Measurements from ENCODE around the gene MDN1. TPM values are rescaled to one million over a fixed set of nuclear protein-coding genes. Genes with fewer than 3 reads are reported as not detected.

Gene MDN1
- total and polyA plus RNA-seq, 2 of the 13 experiments (the other 11 are each of a cell fraction or from before 2014, with no cell fraction given) = 18.8 to 52.9 TPM

DNA sequence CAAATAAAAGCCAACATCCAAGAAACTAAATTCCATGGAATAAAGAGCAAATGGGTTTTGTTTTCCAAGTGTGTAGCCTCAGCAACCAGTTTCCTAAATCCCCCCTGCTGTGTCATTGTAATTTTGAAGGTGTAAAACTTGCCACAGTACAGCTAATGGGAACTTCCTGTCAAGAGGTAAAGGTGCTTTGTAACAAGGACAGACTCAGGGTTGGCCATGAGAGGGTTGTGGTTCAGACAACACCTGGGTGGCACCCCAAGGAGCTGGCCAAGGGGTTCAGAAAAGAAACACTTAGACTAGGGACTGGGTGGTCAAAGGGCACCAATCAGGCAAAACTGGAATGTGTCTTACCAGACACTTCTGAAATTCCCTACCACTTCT is 128.7 kb downstream of the MDN1 start:
- no peaks in the 10 kb centered on the region for H3K79me2 ChIP-seq (ENCODE audit: insufficient read depth, low read length)

DNA sequence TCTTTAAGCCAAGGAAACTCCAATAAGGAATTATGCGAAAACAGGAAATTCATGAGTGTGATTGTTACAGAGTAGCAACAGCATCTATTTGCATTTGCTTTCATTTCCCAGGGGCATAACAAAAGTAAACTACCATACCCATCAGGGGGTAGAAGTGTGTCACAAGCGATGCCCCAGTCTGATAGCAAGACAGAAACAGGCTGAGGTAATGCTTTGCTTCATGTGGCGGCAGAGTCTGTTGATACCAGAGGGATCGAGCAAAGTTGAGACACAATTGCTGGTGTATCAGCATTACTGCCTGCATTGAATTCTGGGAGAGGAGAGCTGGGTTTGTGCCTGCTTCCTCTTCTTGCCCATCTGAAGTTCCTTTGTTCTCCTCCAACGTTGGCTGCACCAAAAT is 129.9 kb downstream of the MDN1 start:
- DNase-seq (ENCODE audit: low spot score) (no peak), FAIRE-seq (no peak), ATAC-seq (no peak)
- Histone ChIP-seq H3K9ac (ENCODE audit: insufficient read depth, low read depth, low read length) (no peak overlapping the region), H3K4me1 (ENCODE audit: insufficient read depth, low read length) (no peaks in the 10 kb centered on the region), H4K20me1 (ENCODE audit: insufficient read depth, low read length) (no peaks in the 10 kb centered on the region), H3K4me3 (replicated peaks in 1 of 3; ENCODE audit: insufficient read depth in 1 of 3, low read depth in 2 of 3, low read length in 3 of 3) (no peak overlapping the region), H3K36me3 (replicated peaks in 1 of 2; ENCODE audit: control insufficient read depth in 1 of 2, insufficient read depth in 2 of 2, low read length in 2 of 2) (peaks cover 43 to 93% of the 10 kb centered on the region in 2 experiments), H2AFZ (ENCODE audit: low read length) (no peak overlapping the region), H3K27ac (ENCODE audit: extremely low read length, insufficient read depth, low read length) (no peak overlapping the region), H3K9me3 (ENCODE audit: low read length) (no peaks in the 10 kb centered on the region), H3K4me2 (ENCODE audit: low read depth, low read length) (no peak overlapping the region), H3K27me3 (ENCODE audit: control insufficient read depth in 1 of 2, insufficient read depth in 2 of 2, low read length in 2 of 2) (no peaks in the 10 kb centered on the region), H3K79me2 (ENCODE audit: insufficient read depth, low read length) (no peaks in the 10 kb centered on the region)
- CTCF ChIA-PET (ENCODE audit: low intra/inter-chr PET ratio, low total read pairs) = no interaction called here
- intact Hi-C loops (cut with micrococcal nuclease; ENCODE audit: unreplicated experiment) = no loop called here
- BruUV-seq (replicated peaks) = no TSS peak
- in situ Hi-C loops (cut with HindIII; ENCODE audit: extremely low pct_ligation_motif_present, low pct_unique_long_range_greater_than_20kb) = no loop called here
- WGBS (ENCODE audit: low lambda C conversion rate) = 95% methylated on average over 5 of the region's 5 CpGs
- POLR2A ChIA-PET = no interaction called here
- TF ChIP-seq, protein P1, sequence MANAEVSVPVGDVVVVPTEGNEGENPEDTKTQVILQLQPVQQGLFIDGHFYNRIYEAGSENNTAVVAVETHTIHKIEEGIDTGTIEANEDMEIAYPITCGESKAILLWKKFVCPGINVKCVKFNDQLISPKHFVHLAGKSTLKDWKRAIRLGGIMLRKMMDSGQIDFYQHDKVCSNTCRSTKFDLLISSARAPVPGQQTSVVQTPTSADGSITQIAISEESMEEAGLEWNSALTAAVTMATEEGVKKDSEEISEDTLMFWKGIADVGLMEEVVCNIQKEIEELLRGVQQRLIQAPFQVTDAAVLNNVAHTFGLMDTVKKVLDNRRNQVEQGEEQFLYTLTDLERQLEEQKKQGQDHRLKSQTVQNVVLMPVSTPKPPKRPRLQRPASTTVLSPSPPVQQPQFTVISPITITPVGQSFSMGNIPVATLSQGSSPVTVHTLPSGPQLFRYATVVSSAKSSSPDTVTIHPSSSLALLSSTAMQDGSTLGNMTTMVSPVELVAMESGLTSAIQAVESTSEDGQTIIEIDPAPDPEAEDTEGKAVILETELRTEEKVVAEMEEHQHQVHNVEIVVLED (CRISPR knock-in tag; IDR thresholded peaks at IDR 0.05; ENCODE audit: borderline replicate concordance) = no peak

More for the DNA sequence above, 128.7 kb downstream of the MDN1 start:
- TF ChIP-seq ZNF607 (CRISPR knock-in tag; IDR thresholded peaks at IDR 0.05; ENCODE audit: borderline replicate concordance) = no peak
- TF ChIP-seq, protein P2, sequence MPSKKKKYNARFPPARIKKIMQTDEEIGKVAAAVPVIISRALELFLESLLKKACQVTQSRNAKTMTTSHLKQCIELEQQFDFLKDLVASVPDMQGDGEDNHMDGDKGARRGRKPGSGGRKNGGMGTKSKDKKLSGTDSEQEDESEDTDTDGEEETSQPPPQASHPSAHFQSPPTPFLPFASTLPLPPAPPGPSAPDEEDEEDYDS (CRISPR knock-in tag; IDR thresholded peaks at IDR 0.05) = no peak
- peaks cover 44 to 91% of the 10 kb centered on the region in 2 experiments for H3K36me3 ChIP-seq (replicated peaks in 1 of 2; ENCODE audit: control insufficient read depth in 1 of 2, insufficient read depth in 2 of 2, low read length in 2 of 2)
- BruUV-seq (replicated peaks) = no TSS peak
- H3K9ac ChIP-seq (ENCODE audit: insufficient read depth, low read depth, low read length) = no peak overlapping the region
- no peak overlapping the region for H2AFZ ChIP-seq (ENCODE audit: low read length)
- no peak overlapping the region for H3K4me3 ChIP-seq (replicated peaks in 1 of 3; ENCODE audit: insufficient read depth in 1 of 3, low read depth in 2 of 3, low read length in 3 of 3)
- intact Hi-C loops (cut with micrococcal nuclease; ENCODE audit: unreplicated experiment) = no loop called here
- no peaks in the 10 kb centered on the region for H3K4me1 ChIP-seq (ENCODE audit: insufficient read depth, low read length)
- ATAC-seq (no peak), FAIRE-seq (no peak), DNase-seq (ENCODE audit: low spot score) (no peak)
- ChIA-PET POLR2A (no interaction called here), CTCF (ENCODE audit: low intra/inter-chr PET ratio, low total read pairs) (no interaction called here)
- H3K27me3 ChIP-seq (ENCODE audit: control insufficient read depth in 1 of 2, insufficient read depth in 2 of 2, low read length in 2 of 2) = no peaks in the 10 kb centered on the region
- H3K4me2 ChIP-seq (ENCODE audit: low read depth, low read length) = no peak overlapping the region
- in situ Hi-C loops (cut with HindIII; ENCODE audit: extremely low pct_ligation_motif_present, low pct_unique_long_range_greater_than_20kb) = no loop called here
- H3K9me3 ChIP-seq (ENCODE audit: low read length) = no peaks in the 10 kb centered on the region
- H4K20me1 ChIP-seq (ENCODE audit: insufficient read depth, low read length) = no peaks in the 10 kb centered on the region
- H3K27ac ChIP-seq (ENCODE audit: extremely low read length, insufficient read depth, low read length) = no peak overlapping the region

All from HepG2 (cell line).